Epithelial cell of alveolus of lung (primary cell): Measurements from ENCODE around the gene MYADML2. TPM values are rescaled to one million over a fixed set of nuclear protein-coding genes. Genes with fewer than 3 reads are reported as not detected.

Source experiments
- total RNA-seq: library from RNA; depleted of rRNA; stranded (reverse); fragments of >200 nt; gene quantifications from 2 replicates; pipeline ENCODE4 v1.2.1, GENCODE V29; 2015

The MYADML2 gene, protein sequence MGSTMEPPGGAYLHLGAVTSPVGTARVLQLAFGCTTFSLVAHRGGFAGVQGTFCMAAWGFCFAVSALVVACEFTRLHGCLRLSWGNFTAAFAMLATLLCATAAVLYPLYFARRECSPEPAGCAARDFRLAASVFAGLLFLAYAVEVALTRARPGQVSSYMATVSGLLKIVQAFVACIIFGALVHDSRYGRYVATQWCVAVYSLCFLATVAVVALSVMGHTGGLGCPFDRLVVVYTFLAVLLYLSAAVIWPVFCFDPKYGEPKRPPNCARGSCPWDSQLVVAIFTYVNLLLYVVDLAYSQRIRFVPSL
- not detected in 2 replicates for total RNA-seq

DNA sequence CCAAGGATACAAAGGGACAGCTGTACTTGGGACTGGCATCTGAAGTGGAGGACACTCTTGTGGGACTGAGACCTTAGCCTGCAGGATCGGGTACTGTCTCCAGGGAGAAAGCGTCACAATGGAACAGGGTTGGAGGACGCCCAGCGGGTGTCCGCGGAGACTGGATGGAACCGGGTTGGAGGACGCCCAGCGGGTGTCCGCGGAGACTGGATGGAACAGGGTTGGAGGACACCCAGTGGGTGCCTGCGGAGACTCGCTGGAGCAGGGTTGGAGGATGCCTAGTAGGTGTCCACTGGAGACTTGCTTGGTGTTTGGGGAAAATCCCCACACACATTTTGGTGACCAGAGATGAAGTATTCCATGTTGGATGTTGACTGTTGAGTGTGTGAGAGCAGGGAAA lies at the start of gene MYADML2:
TSS of gene MYADML2 (minus strand) at position 45 of the 400 bp plus-strand sequence. CDS start 5,492 bp downstream, outside the sequence.

DNA sequence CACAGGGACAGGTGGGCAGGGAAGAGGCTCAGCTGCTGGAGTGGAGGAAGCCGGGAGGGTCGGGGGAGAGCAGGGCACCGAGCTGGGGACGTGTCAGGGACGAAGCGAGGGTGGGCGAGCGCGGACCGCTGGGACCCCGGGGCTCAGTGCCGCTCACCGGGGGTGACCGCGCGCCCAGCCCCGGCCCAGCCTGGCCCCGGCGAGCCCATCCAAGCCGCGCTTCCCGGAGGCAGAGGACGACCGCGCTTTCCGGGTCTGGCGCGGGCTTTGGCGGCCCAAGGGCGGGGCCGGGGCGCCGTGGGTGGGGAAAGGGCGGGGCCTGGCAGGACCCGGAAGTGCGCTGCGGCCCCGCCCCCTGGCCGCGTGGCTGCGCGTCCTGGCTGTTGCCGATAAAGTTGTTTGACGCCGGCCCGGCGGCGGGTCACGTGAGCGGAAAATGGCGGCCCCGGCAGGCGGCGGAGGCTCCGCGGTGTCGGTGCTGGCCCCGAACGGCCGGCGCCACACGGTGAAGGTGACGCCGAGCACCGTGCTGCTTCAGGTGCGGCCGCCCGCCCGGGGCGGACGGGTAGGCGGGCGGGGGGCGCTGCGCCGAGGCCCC lies 30.3 kb upstream of the MYADML2 start, which contains the start of gene ASPSCR1:
TSS of gene ASPSCR1 (plus strand) at position 419 of the 598 bp plus-strand sequence. CDS start at position 437, 18 bp downstream.

DNA sequence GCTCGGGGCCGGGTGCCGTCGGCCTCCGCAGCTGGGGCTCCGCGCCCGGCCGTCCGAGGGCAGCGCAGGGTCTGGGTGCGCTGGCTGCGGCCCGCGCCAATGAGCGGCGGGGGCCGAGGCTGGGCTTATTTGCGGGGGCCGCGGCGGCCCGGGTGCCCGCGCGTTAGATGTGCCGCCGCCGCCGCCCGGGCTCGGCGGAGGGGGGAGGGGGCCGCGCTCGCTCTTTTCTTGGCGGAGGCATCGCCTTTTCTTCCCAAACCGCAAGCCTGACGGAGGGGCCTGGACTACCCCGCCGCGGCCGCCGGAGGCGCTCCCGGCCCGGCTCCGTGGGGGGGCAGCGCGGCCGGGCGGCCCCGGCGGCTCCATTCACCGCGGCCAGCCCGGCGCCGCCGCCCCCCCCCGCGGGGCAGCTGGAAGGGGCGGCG lies 14.1 kb upstream of the MYADML2 start, which contains the start of gene NOTUM:
TSS of gene NOTUM (minus strand) at position 101 of the 425 bp plus-strand sequence. CDS start 278 bp downstream, outside the sequence.

DNA sequence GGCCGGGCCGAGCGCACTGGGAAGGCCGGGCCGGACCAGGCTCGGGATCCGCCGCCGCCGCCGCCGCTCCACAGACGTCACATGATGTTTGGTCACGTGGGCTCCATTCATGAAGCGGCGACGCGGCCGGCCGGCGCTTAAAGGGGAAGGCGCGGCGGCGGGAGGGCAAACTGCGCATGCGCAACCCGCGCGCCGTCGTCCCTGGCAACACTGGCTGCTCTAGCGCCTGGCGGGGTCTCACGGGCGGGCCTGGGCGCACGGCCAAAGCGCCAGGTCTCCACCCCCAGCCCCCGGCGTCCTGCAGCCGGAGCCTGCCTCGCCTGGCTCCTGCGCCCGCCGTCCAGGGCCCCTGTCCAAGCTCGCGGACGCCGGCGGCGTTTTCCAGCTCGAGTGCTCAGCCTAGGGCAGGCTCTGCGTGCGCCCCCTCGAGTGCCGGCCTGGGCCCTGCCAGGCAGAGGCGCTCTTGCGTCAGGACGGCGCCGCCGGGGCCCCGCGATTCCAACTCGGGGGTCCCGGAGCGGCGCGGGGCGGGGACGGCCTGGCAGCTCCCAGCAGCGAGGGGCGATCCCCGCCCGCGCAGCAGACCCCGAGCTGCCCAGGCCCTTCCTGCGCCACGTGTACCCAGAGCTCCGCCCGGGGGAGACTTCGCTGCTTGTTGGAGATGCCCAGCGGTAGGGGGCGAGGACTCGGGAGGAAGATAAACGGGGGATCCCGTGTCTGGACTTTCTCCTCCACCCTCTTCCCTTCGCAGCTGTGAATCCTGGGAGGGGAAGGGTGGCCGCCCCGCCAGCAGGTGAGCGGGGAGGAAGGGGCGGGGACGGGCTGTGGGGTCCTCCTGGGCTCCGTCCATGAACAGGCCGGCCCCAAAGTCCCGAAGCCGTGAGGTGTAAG lies 19.1 kb downstream of the MYADML2 start, which contains the start of gene MAFG:
TSS of gene MAFG (minus strand) at position 83 of the 891 bp plus-strand sequence. CDS start 4,550 bp downstream, outside the sequence.

DNA sequence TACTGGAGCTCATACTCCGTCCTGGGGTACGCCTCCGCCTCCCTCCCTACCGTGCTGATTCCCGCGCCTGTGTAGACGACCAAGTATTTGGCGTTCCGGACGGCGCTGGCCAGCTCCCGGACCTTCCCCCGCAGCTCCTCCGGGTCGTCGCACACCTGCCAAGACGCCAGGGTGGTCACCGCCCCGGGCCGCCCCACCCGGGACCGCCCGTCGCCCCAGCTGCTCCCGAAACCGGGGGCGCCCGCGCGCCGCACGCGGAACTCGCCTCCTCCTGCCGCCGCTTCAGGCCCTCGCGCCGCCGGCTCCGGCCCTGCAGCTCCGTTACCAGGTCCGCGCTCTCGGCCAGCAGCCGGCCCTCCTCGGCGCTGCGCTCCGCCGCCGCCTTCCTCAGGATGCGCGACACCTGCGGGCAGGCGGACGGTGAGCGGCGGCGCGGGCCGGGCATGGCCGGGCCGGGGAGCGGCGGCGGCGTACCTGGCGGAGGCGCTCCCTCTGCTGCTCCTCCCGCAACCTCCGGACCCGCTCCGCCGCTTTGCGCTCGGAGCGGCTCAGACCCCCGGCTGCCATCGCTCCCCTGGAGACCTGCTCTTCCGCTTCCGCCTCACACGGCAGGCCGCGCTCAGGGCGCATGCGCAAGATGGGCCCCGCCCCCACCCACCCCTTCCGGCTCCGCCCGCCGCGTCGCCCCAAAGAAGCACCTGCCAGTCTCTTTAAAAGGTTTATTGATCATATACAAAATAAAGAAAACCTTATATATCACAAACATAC lies 29.3 kb downstream of the MYADML2 start, which contains the start of gene SIRT7:
TSS of gene SIRT7 (minus strand) at position 612 of the 768 bp plus-strand sequence. CDS start at position 567, 45 bp downstream.

DNA sequence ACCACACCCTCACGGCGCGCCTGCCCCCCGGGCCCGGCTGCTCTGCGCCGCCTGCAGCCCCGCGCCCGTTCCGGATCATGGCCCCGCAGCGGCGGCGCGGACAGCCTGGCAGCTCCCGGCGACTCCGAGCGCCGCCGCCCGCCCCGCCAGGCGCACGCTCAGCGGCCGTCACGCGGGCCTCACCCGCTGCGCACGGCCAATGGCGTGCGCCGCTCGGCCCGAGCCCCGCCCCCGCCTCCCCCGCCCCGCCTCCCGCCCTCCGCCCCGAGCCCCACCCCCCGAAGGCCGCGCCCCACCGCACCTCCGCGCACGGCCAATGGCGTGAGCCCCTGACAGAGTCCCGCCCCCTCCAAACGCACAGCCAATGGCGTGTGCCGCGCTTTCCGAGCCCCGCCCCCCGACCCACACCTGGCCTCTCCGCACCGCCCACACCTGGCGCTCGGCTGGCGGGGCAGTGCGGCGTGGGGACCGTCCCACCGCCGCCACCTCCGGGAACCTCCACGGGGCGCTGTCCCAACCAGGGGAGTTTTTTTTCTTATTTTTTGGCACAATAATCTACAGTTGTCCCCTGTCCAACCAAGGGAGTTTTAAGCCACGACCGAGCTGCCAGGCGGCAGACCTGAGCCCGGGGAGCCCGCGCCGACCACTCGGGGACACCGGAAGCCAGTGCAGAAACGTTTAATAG lies 35.6 kb downstream of the MYADML2 start, which contains the start of gene PCYT2:
TSS of gene PCYT2 (minus strand) at position 123 of the 685 bp plus-strand sequence. CDS start at position 79, 44 bp downstream.

DNA sequence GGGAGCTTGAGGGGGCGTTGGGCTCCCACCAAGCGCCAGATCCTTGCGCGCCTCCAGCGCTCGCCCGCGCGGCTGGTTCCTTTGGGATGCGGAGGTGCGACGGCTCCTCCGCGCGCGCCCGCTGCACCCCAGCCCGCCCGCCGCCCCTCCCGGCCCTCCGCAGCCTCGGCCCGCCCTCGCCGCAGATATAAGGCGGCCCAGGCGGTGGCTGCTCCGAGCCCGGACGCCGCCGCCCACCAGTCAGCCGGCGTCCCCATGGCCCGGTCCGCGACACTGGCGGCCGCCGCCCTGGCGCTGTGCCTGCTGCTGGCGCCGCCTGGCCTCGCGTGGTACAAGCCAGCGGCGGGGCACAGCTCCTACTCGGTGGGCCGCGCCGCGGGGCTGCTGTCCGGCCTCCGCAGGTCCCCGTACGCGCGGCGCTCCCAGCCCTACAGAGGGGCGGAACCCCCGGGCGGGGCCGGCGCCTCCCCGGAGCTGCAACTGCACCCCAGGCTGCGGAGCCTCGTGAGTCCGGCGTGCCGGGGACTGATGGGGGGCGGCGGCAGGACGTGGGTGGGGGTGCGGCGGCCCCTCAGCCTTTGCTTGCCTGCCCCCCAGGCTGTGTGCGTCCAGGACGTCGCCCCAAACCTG lies 44.9 kb downstream of the MYADML2 start, which contains the start of gene NPB:
TSS of gene NPB (plus strand) at position 216 of the 630 bp plus-strand sequence. CDS start at position 256, 40 bp downstream.

Other genes with a start within 250 kb of the MYADML2 start
- 46.4 and 93.5 TPM in 2 replicates for gene MRPL12, start 243.9 kb downstream of the MYADML2 start, total RNA-seq
- gene SLC25A10, start 234.9 kb downstream of the MYADML2 start, total RNA-seq = 15.3 and 22.8 TPM in 2 replicates
- gene GCGR, start 143.1 kb downstream of the MYADML2 start, total RNA-seq = not detected in 2 replicates
- 69.5 and 121 TPM in 2 replicates for gene MCRIP1, start 113.9 kb downstream of the MYADML2 start, total RNA-seq
- not detected in 2 replicates for gene PPP1R27, start 112.2 kb downstream of the MYADML2 start, total RNA-seq
- gene P4HB, start 86.7 kb downstream of the MYADML2 start, total RNA-seq = 1,783 and 2,221 TPM in 2 replicates
- gene ARHGDIA, start 75.9 kb downstream of the MYADML2 start, total RNA-seq = 143 and 305 TPM in 2 replicates
- 47.7 and 158 TPM in 2 replicates for gene ALYREF, start 55.6 kb downstream of the MYADML2 start, total RNA-seq
- gene ANAPC11, start 55.5 kb downstream of the MYADML2 start, total RNA-seq = 147 and 313 TPM in 2 replicates
- gene NPB, start 45.0 kb downstream of the MYADML2 start, total RNA-seq = 0.26 and 0.48 TPM in 2 replicates
- gene PCYT2, start 35.8 kb downstream of the MYADML2 start, total RNA-seq = 19.0 and 74.9 TPM in 2 replicates
- gene SIRT7, start 29.1 kb downstream of the MYADML2 start, total RNA-seq = 11.1 and 20.7 TPM in 2 replicates
- 12.1 and 15.1 TPM in 2 replicates for gene MAFG, start 19.5 kb downstream of the MYADML2 start, total RNA-seq
- gene PYCR1, start 9.9 kb downstream of the MYADML2 start, total RNA-seq = 54.9 and 180 TPM in 2 replicates
- 0.13 and 0.48 TPM in 2 replicates for gene NOTUM, start 14.0 kb upstream of the MYADML2 start, total RNA-seq
- 15.5 and 15.8 TPM in 2 replicates for gene ASPSCR1, start 30.4 kb upstream of the MYADML2 start, total RNA-seq
- gene CENPX, start 75.6 kb upstream of the MYADML2 start, total RNA-seq = 29.1 and 76.7 TPM in 2 replicates
- 9.8 and 15.6 TPM in 2 replicates for gene LRRC45, start 76.1 kb upstream of the MYADML2 start, total RNA-seq
- gene RAC3, start 84.4 kb upstream of the MYADML2 start, total RNA-seq = 25.0 and 38.6 TPM in 2 replicates
- gene DCXR, start 90.5 kb upstream of the MYADML2 start, total RNA-seq = 79.3 and 86.3 TPM in 2 replicates
- 46.9 and 63.2 TPM in 2 replicates for gene RFNG, start 104.6 kb upstream of the MYADML2 start, total RNA-seq
- 116 and 126 TPM in 2 replicates for gene GPS1, start 104.7 kb upstream of the MYADML2 start, total RNA-seq
- gene DUS1L, start 118.6 kb upstream of the MYADML2 start, total RNA-seq = 30.9 and 37.4 TPM in 2 replicates
- gene FASN, start 151.0 kb upstream of the MYADML2 start, total RNA-seq = 57.2 and 289 TPM in 2 replicates